HG03457 (cell line): ENCODE results near the gene NUP205.

ENCODE experiments used
- ATAC-seq: cut with Tn5 transposase; IDR thresholded peaks from one replicate; pipeline ENCODE4 v1.9.1; 2021; ENCODE audit warnings: moderate number of reproducible peaks; ENCODE audit not compliant: unreplicated experiment

Gene NUP205

GRCh38 chr7:135541029-135541428, 16.7 kb upstream of the NUP205 start:
- no peak for ATAC-seq

GRCh38 chr7:135550196-135550595, 7.5 kb upstream of the NUP205 start:
- ATAC-seq = no peak

- no peak for ATAC-seq
These were observed 5.6 kb upstream of the NUP205 start for GRCh38 chr7:135552148-135552547.

- no peak for ATAC-seq
These were observed 4.4 kb upstream of the NUP205 start for GRCh38 chr7:135553346-135553745.

GRCh38 chr7:135558337-135558767, 635 bp downstream of the NUP205 start:
- peak; percentile 52 for ATAC-seq

- no peak for ATAC-seq
These were observed 1.2 kb downstream of the NUP205 start for GRCh38 chr7:135558881-135559280.

GRCh38 chr7:135560631-135561030, 2.9 kb downstream of the NUP205 start:
- ATAC-seq = no peak

GRCh38 chr7:135562720-135563119, 5.0 kb downstream of the NUP205 start:
- ATAC-seq = no peak

- no peak for ATAC-seq
These were observed 14.1 kb downstream of the NUP205 start for GRCh38 chr7:135571834-135572233.

GRCh38 chr7:135573541-135573940, 15.8 kb downstream of the NUP205 start:
- no peak for ATAC-seq

GRCh38 chr7:135575296-135575695, 17.6 kb downstream of the NUP205 start:
- no peak for ATAC-seq

- no peak for ATAC-seq
These were observed 20.9 kb downstream of the NUP205 start for GRCh38 chr7:135578569-135578968.

- ATAC-seq = no peak
These were observed 26.9 kb downstream of the NUP205 start for GRCh38 chr7:135584362-135585353.

- no peak for ATAC-seq
These were observed 39.6 kb downstream of the NUP205 start for GRCh38 chr7:135597181-135597925.

- ATAC-seq = no peak
These were observed 40.2 kb downstream of the NUP205 start for GRCh38 chr7:135597926-135598305.

- ATAC-seq = no peak
These were observed 41.8 kb downstream of the NUP205 start for GRCh38 chr7:135599471-135599870.

- no peak for ATAC-seq
These were observed 42.5 kb downstream of the NUP205 start for GRCh38 chr7:135600226-135600625.

GRCh38 chr7:135601182-135601581, 43.5 kb downstream of the NUP205 start:
- no peak for ATAC-seq

- ATAC-seq = no peak
These were observed 44.6 kb downstream of the NUP205 start for GRCh38 chr7:135602304-135602703.

- no peak for ATAC-seq
These were observed 58.4 kb downstream of the NUP205 start for GRCh38 chr7:135616136-135616535.

GRCh38 chr7:135617781-135618180, 60.1 kb downstream of the NUP205 start:
- ATAC-seq = no peak

GRCh38 chr7:135618510-135618909, 60.8 kb downstream of the NUP205 start:
- no peak for ATAC-seq
